Measurements from ENCODE around the gene KCNQ5. TPM values are rescaled to one million over a fixed set of nuclear protein-coding genes. Genes with fewer than 3 reads are reported as not detected.

The KCNQ5 gene
- total RNA-seq, 1 donor from 2014 or later, result 1.5 TPM

DNA sequence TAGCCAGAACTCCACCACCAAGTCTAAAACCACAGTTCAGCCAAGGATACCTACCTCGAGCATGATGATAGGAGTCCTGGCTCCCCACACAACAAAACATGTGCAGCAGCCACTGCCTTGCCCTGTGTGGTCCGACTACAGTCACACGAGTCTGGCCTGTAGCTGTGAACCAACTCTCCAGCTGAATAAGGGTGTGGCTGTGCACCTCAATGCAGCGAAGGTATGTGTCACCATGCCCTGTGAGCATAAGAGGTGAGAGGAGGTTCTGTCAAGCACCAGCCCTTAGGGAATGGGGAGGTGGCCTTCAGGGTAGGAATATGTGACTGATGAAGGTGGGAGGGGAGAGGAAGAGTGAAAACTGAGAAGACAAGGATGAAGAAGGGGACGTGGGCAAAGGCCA, 620.1 kb downstream of the KCNQ5 start:
- TF ChIP-seq, protein P1, sequence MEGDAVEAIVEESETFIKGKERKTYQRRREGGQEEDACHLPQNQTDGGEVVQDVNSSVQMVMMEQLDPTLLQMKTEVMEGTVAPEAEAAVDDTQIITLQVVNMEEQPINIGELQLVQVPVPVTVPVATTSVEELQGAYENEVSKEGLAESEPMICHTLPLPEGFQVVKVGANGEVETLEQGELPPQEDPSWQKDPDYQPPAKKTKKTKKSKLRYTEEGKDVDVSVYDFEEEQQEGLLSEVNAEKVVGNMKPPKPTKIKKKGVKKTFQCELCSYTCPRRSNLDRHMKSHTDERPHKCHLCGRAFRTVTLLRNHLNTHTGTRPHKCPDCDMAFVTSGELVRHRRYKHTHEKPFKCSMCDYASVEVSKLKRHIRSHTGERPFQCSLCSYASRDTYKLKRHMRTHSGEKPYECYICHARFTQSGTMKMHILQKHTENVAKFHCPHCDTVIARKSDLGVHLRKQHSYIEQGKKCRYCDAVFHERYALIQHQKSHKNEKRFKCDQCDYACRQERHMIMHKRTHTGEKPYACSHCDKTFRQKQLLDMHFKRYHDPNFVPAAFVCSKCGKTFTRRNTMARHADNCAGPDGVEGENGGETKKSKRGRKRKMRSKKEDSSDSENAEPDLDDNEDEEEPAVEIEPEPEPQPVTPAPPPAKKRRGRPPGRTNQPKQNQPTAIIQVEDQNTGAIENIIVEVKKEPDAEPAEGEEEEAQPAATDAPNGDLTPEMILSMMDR (IDR thresholded peaks at IDR 0.05; ENCODE audit: partially characterized antibody, unreplicated experiment), result no peak
- Mint-ChIP-seq H3K4me1 (ENCODE audit: low read depth, unreplicated experiment) (no peaks in the 10 kb centered on the region), H3K36me3 (ENCODE audit: unreplicated experiment) (no peaks in the 10 kb centered on the region), H3K27ac (ENCODE audit: unreplicated experiment) (no peak overlapping the region), H3K9me3 (ENCODE audit: unreplicated experiment) (no peaks in the 10 kb centered on the region), H3K4me3 (ENCODE audit: unreplicated experiment) (no peak overlapping the region), H3K27me3 (ENCODE audit: unreplicated experiment) (no peaks in the 10 kb centered on the region)
- no peak for DNase-seq

Small RNA genes lying within 50 kb of the gene (microRNA-seq; reads per million reads assigned to microRNA genes)
- gene MIR4282 (ENCODE audit: unreplicated experiment), result not detected
